Testis (tissue), 2 donors: Measurements from ENCODE around the gene COPS2.

Source experiments
- POLR2A ChIP-seq: fragments of 450-650 bp; IDR thresholded peaks from one replicate; pipeline ENCODE4 v1.6.1; 2017; ENCODE audit warnings: antibody characterized with exemption, mild to moderate bottlenecking, moderate library complexity
- TF ChIP-seq, protein P1 (sequence below), 3 experiments: fragments of 450-650 bp in 2 of 3; fragments of 200-600 bp in 1 of 3; sonication (generic) in 1 of 3; IDR thresholded peaks; one replicate each; pipeline ENCODE4 v1.5.1; 2016 to 2019; ENCODE audit warnings: antibody characterized with exemption in 3 of 3, mild to moderate bottlenecking in 2 of 3, moderate library complexity in 1 of 3

GRCh38 chr15:49200347-49200746 lies 44.9 kb upstream of the COPS2 start:
- no peak for TF ChIP-seq POLR2A
- TF ChIP-seq, protein P1, sequence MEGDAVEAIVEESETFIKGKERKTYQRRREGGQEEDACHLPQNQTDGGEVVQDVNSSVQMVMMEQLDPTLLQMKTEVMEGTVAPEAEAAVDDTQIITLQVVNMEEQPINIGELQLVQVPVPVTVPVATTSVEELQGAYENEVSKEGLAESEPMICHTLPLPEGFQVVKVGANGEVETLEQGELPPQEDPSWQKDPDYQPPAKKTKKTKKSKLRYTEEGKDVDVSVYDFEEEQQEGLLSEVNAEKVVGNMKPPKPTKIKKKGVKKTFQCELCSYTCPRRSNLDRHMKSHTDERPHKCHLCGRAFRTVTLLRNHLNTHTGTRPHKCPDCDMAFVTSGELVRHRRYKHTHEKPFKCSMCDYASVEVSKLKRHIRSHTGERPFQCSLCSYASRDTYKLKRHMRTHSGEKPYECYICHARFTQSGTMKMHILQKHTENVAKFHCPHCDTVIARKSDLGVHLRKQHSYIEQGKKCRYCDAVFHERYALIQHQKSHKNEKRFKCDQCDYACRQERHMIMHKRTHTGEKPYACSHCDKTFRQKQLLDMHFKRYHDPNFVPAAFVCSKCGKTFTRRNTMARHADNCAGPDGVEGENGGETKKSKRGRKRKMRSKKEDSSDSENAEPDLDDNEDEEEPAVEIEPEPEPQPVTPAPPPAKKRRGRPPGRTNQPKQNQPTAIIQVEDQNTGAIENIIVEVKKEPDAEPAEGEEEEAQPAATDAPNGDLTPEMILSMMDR (IDR thresholded peaks at IDR 0.05): no peak
